Upper lobe of left lung (tissue), 6 donors: ENCODE measurements around the gene NID2. TPM values are rescaled to one million over a fixed set of nuclear protein-coding genes. Genes with fewer than 3 reads are reported as not detected.

ENCODE experiments used
- ATAC-seq, 2 donors: fragments of 200-7000 bp; cut with Tn5 transposase; one replicate each; pipeline ENCODE4 v1.9.1; 2022; ENCODE audit warnings: mild to moderate bottlenecking in 2 of 2, moderate library complexity in 2 of 2; ENCODE audit not compliant: low FRiP score in 2 of 2
- DNase-seq, 2 donors: peaks; one replicate each; pipeline ENCODE4 v3.0.0-alpha.2; 2019 to 2020
- H3K27ac ChIP-seq, 4 donors: fragments of 200-600 bp; sonication (generic); one replicate each; pipeline ENCODE4 v1.5.1; 2016 to 2019
- H3K27me3 ChIP-seq, 4 donors: fragments of 200-600 bp; sonication (generic); one replicate each; pipeline ENCODE4 v1.5.1; 2017 to 2019
- H3K36me3 ChIP-seq, 4 donors: fragments of 200-600 bp; sonication (generic); one replicate each; pipeline ENCODE4 v1.5.1; 2016 to 2019
- H3K4me1 ChIP-seq, 4 donors: fragments of 200-600 bp; sonication (generic); one replicate each; pipeline ENCODE4 v1.5.1; 2018 to 2019
- H3K4me3 ChIP-seq, 4 donors: fragments of 200-600 bp; sonication (generic); one replicate each; pipeline ENCODE4 v1.5.1; 2017 to 2019; ENCODE audit warnings: mild to moderate bottlenecking in 2 of 4, moderate library complexity in 1 of 4
- H3K9me3 ChIP-seq, 4 donors: fragments of 200-600 bp; sonication (generic); one replicate each; pipeline ENCODE4 v1.5.1; 2018 to 2019
- CTCF ChIP-seq, 6 experiments: fragments of 450-650 bp in 4 of 6; fragments of 200-600 bp in 2 of 6; sonication (generic) in 2 of 6; IDR thresholded peaks; one replicate each; pipeline ENCODE4 v1.5.1; 2016 to 2019; ENCODE audit warnings: antibody characterized with exemption in 6 of 6
- EP300 ChIP-seq, 4 donors: sonication (generic); formaldehyde crosslinking; IDR thresholded peaks; one replicate each; pipeline ENCODE4 v1.5.1; 2017; ENCODE audit warnings: antibody characterized with exemption in 4 of 4, control low read depth in 2 of 4
- POLR2A ChIP-seq, 4 donors: fragments of 450-650 bp; IDR thresholded peaks; one replicate each; pipeline ENCODE4 v1.5.1; 2016 to 2017; ENCODE audit warnings: antibody characterized with exemption in 4 of 4, mild to moderate bottlenecking in 2 of 4
- POLR2AphosphoS5 ChIP-seq, 2 donors: sonication (generic); formaldehyde crosslinking; IDR thresholded peaks; one replicate each; pipeline ENCODE4 v1.5.1; 2017; ENCODE audit warnings: antibody characterized with exemption in 2 of 2
- WGBS, 2 donors: methylation state at CpG; one replicate each; pipeline ENCODE4 v1.1.5; 2017 to 2018; 5-methylcytosine and 5-hydroxymethylcytosine counted together
- total RNA-seq, 6 donors: library from RNA; depleted of rRNA in 4 of 6; stranded (reverse); fragments of >200 nt in 4 of 6; gene quantifications; one replicate each; pipeline versions ENCODE4 v1.1.0 to v1.2.1, GENCODE V29; 2016 to 2021
- donor health status: DM: no; HTN: no; CAD: no; lungs with moderate emphysema.
- donor health status: DM: no; HTN: yes; CAD: no; lungs with severe emphysema.

The NID2 gene
- total RNA-seq, 6 donors from 2014 or later, result 4.9 to 33.5 (median 8.3) TPM

- Histone ChIP-seq H3K4me1 (no peaks in the 10 kb centered on the region), H3K36me3 (no peaks in the 10 kb centered on the region), H3K27ac (no peak overlapping the region), H3K9me3 (peaks cover 0 to 7% (median 3%) of the 10 kb centered on the region in 4 donors), H3K4me3 (no peak overlapping the region), H3K27me3 (no peaks in the 10 kb centered on the region)
- no peak for DNase-seq
- TF ChIP-seq POLR2AphosphoS5 (IDR thresholded peaks at IDR 0.05) (no peak), POLR2A (IDR thresholded peaks at IDR 0.05) (no peak), CTCF (IDR thresholded peaks at IDR 0.05) (no peak), EP300 (IDR thresholded peaks at IDR 0.05) (no peak)
- no peak for ATAC-seq
- WGBS, 2 donors, result 43 to 45% methylated on average over 4 of the region's 4 CpGs
Observed at GRCh38 chr14:52086711-52087110, 17.9 kb upstream of the NID2 start.

GRCh38 chr14:52082903-52083302 is 14.0 kb upstream of the NID2 start:
- Histone ChIP-seq H3K9me3 (peaks cover 0 to 7% (median 3%) of the 10 kb centered on the region in 4 donors), H3K27me3 (no peaks in the 10 kb centered on the region), H3K27ac (no peak overlapping the region), H3K4me3 (no peak overlapping the region), H3K4me1 (no peaks in the 10 kb centered on the region), H3K36me3 (no peaks in the 10 kb centered on the region)
- no peak for DNase-seq
- no peak for ATAC-seq
- no peak for TF ChIP-seq POLR2AphosphoS5 (IDR thresholded peaks at IDR 0.05)
- no peak for TF ChIP-seq POLR2A (IDR thresholded peaks at IDR 0.05)
- TF ChIP-seq EP300 (IDR thresholded peaks at IDR 0.05), result no peak
- TF ChIP-seq CTCF (IDR thresholded peaks at IDR 0.05), result no peak

GRCh38 chr14:52081964-52082363 is 13.1 kb upstream of the NID2 start:
- ATAC-seq (no peak), DNase-seq (no peak)
- Histone ChIP-seq H3K36me3 (no peaks in the 10 kb centered on the region), H3K4me1 (no peaks in the 10 kb centered on the region), H3K27ac (no peak overlapping the region), H3K4me3 (no peak overlapping the region), H3K9me3 (peaks cover 0 to 7% (median 3%) of the 10 kb centered on the region in 4 donors), H3K27me3 (no peaks in the 10 kb centered on the region)
- no peak for TF ChIP-seq POLR2AphosphoS5 (IDR thresholded peaks at IDR 0.05)
- no peak for TF ChIP-seq CTCF (IDR thresholded peaks at IDR 0.05)
- no peak for TF ChIP-seq POLR2A (IDR thresholded peaks at IDR 0.05)
- TF ChIP-seq EP300 (IDR thresholded peaks at IDR 0.05), result no peak
- 89 to 90% methylated on average over 3 of the region's 3 CpGs for WGBS, 2 donors

- no peak overlapping the region for H3K27ac ChIP-seq
- no peaks in the 10 kb centered on the region for H3K27me3 ChIP-seq
- peaks cover 0 to 7% (median 3%) of the 10 kb centered on the region in 4 donors for H3K9me3 ChIP-seq
- DNase-seq (no peak), ATAC-seq (peak in 1 of 2 donors; percentile 82)
- TF ChIP-seq EP300 (IDR thresholded peaks at IDR 0.05) (no peak), POLR2A (IDR thresholded peaks at IDR 0.05) (no peak), CTCF (IDR thresholded peaks at IDR 0.05) (no peak), POLR2AphosphoS5 (IDR thresholded peaks at IDR 0.05) (no peak)
- H3K4me3 ChIP-seq, result no peak overlapping the region
- no peaks in the 10 kb centered on the region for H3K36me3 ChIP-seq
- 57 to 63% methylated on average over 4 of the region's 4 CpGs for WGBS, 2 donors
- H3K4me1 ChIP-seq, result no peaks in the 10 kb centered on the region
Observed at GRCh38 chr14:52080808-52081755, 12.2 kb upstream of the NID2 start.
